Stimulated activated naive B cell treated with anti-CD40 and anti-IgM and Interleukin-4, amounts not matched to agents 10 μg/mL and 1 μg/mL and 100 μg/mL, for 72 hours (primary cell): ENCODE results near the gene TIE1.

Experiments
- ATAC-seq, 2 donors: fragments of 150-1000 bp; cut with Tn5 transposase; replicated peaks; 2 replicates each; pipeline ENCODE4 v1.10.0; 2021; ENCODE audit warnings: moderate library complexity in 1 of 2
- DNase-seq: peaks from one replicate; pipeline ENCODE4 v3.0.0; 2021
- H3K27ac Mint-ChIP-seq: one replicate; pipeline ENCODE4 v1.8.0; 2022; ENCODE audit warnings: mild to moderate bottlenecking, mixed read lengths
- H3K27me3 Mint-ChIP-seq, 2 donors: one replicate each; pipeline ENCODE4 v1.8.0; 2022; ENCODE audit warnings: mixed read lengths in 2 of 2
- H3K36me3 Mint-ChIP-seq, 2 donors: one replicate each; pipeline ENCODE4 v1.8.0; 2022; ENCODE audit warnings: mixed read lengths in 2 of 2, mild to moderate bottlenecking in 1 of 2
- H3K4me1 Mint-ChIP-seq, 2 donors: one replicate each; pipeline ENCODE4 v1.8.0; 2022; ENCODE audit warnings: mixed read lengths in 2 of 2, mild to moderate bottlenecking in 1 of 2
- H3K4me3 Mint-ChIP-seq, 2 donors: one replicate each; pipeline ENCODE4 v1.8.0; 2022; ENCODE audit warnings: mild to moderate bottlenecking in 2 of 2, mixed read lengths in 2 of 2, moderate library complexity in 1 of 2
- H3K9me3 Mint-ChIP-seq, 2 donors: one replicate each; pipeline ENCODE4 v1.8.0; 2022; ENCODE audit warnings: mixed read lengths in 2 of 2, mild to moderate bottlenecking in 1 of 2

TIE1 gene

DNA sequence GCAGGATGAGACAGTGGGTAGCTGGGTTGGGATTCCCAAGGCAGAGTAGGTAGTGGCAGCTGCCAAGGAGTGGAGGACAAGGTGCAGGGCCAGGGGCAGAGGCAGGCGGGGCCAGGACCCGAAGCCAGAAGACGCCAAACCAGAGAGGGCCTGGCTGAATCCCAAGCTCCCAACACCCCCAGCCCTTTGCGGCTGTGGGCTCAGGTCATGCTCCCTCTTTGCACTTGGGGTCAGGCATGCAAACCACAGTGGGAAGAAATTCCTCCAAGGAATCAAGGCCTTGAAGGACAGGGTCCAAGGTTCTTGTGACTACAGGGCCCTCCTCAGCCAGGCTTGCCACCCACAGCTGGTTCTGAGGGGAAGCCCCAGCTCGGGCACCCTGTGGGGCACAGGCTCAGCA, 21.6 kb upstream of the TIE1 start:
- Mint-ChIP-seq H3K27me3 (peaks cover 4 to 16% of the 10 kb centered on the region in 2 donors), H3K4me1 (peaks cover 6 to 9% of the 10 kb centered on the region in 2 donors), H3K9me3 (peaks cover 0 to 4% of the 10 kb centered on the region in 2 donors), H3K27ac (no peak overlapping the region), H3K4me3 (no peak overlapping the region), H3K36me3 (no peaks in the 10 kb centered on the region)
- no peak for ATAC-seq
- DNase-seq, result no peak

DNA sequence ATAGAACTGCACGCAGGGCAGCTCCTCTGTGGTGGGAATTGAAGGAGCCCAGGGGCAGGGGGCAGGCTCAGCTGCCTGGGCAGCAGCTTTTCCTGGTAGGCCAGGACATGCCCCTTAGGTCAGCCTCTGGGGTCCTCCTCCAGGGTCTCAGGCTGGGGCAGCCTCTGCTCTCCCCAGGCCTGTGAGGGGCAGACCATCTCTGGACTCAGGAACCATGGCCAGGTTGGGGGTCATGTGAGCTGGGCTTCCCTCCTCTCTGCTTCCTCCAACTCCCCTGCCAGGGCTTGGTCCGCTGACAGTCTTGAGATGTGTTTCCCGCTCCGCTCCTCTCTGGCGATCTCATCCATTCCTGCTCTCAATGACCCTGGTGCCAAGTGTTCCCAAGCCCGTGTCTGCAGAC, 21.1 kb upstream of the TIE1 start:
- H3K4me1 Mint-ChIP-seq, result peaks cover 2 to 4% of the 10 kb centered on the region in 2 donors
- no peak for DNase-seq
- no peak overlapping the region for H3K4me3 Mint-ChIP-seq
- ATAC-seq, result no peak
- no peak overlapping the region for H3K27ac Mint-ChIP-seq
- H3K27me3 Mint-ChIP-seq, result peaks cover 4 to 16% of the 10 kb centered on the region in 2 donors
- H3K36me3 Mint-ChIP-seq, result no peaks in the 10 kb centered on the region
- H3K9me3 Mint-ChIP-seq, result peaks cover 0 to 4% of the 10 kb centered on the region in 2 donors

DNA sequence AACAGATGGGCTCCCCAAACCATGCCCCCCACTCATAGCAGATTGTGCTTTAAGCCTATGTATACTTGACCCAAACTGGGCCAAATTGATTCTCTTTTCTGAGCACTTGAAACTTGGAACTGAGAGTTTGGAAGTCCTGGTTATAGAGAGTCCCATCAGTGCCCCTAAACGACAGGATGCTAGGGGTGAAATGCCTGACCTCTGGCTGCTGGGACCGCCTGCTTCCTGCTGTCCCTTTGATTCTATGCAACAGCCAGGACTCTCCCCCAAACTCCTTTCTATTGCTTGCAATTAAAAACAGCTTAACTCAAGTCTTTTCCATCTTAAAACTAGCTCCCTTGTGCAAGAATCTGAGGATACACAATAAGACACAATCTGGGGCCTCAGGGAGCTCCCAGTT, 20.1 kb upstream of the TIE1 start:
- Mint-ChIP-seq H3K9me3 (no peaks in the 10 kb centered on the region), H3K27me3 (peaks cover 4 to 16% of the 10 kb centered on the region in 2 donors), H3K4me1 (peaks cover 0 to 2% of the 10 kb centered on the region in 2 donors), H3K27ac (no peak overlapping the region), H3K36me3 (no peaks in the 10 kb centered on the region), H3K4me3 (no peak overlapping the region)
- ATAC-seq (no peak), DNase-seq (no peak)

DNA sequence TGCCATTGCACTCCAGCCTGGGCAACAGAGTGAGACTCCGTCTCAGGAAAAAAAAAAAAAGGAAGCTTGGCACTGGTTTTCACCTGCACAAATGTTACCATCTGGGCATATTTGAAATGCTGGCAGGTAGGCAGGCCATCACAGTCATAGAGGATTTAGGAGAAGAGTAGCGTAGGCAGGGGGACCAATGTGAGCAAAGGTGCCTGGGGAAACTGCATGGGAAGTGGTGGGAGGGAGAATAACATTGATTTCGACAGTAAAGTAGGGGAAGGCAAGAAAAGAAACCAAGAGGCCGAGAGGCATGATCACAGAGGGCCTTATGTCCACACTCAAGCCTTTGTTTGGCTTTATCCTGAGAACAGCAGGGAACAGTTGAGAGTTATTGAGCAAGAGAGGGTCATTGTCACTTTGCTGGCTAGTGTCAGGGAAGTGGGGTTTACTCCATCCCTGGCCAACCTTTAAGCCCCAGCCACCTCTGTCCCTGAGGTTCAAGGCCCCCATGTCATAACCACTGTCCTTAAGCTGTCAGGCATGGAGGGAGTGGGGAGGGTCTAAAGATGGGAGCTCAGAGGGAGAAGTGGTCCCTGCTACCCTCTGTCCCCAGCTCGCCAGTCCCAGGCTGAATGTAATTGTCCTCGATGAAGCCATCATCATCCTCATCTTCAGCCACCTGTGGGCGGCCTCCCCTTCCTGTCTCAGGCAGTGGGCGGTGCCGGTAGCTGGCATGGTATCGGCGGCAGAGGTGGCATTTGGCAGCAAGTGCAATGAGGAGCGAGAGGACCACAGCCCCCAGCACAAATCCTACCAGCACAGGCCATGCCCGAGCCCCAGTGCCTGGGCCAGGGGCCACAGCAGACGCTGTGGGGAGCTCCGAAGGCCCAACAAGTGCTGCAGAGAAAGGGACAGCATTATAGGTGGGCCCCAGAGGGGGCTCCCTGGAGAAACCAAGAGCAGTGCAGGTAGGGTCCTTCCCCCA, 18.3 kb upstream of the TIE1 start:
- Mint-ChIP-seq H3K9me3 (no peaks in the 10 kb centered on the region), H3K36me3 (no peaks in the 10 kb centered on the region), H3K27me3 (peaks cover 11 to 24% of the 10 kb centered on the region in 2 donors), H3K4me3 (no peak overlapping the region), H3K4me1 (peaks cover 0 to 2% of the 10 kb centered on the region in 2 donors), H3K27ac (no peak overlapping the region)
- no peak for DNase-seq
- ATAC-seq, result no peak

DNA sequence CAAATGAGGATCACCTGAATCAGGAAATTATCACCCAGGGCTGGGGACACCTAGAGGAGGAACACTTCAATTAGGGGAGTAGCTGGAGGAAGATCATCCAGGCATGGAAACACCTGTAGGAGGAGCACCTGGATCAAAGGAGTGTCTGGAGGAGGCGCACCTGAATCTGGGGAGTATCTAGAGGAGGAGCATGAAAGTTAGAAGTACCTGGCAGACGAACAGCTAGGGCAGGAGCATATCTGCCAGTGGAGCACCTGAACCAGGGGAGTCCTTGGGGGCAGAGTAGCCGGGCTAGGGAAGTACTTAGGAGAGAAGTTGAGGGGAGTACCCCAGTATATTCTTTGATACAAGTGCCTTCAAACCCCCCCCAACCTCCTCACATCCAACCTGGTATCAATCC, 16.7 kb upstream of the TIE1 start:
- Mint-ChIP-seq H3K4me3 (no peak overlapping the region), H3K27me3 (peaks cover 15 to 26% of the 10 kb centered on the region in 2 donors), H3K36me3 (no peaks in the 10 kb centered on the region), H3K9me3 (no peaks in the 10 kb centered on the region), H3K4me1 (peaks cover 0 to 2% of the 10 kb centered on the region in 2 donors), H3K27ac (peak overlapping the region; percentile 26)
- no peak for ATAC-seq
- no peak for DNase-seq

DNA sequence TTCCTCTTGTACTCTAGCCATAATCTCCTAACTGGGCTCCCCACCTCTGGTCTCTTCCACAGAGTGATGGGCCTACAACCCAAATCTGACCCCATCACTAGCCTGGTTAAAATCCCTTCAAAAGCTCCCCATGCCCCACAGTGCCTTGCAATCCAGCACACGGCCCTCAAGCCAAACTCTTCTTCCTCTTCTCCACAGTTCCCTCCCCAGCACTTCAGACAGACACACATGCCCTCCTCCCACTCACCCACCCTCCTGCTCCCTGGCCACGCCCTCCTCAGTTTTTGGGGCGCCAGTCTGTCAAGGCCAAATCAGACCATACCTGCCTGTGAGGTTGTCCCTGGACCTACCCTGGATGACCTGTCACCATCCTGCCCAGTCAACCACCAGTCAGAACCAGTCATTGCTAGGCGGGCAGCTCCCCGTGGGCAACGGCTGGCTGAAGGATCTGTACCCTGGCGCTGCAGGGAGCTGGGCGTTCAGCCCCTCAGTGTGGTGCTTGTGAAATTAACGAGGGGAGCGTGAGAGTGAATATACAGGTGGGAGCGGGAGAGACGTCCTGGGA, 16.2 kb upstream of the TIE1 start:
- Mint-ChIP-seq H3K4me1 (peaks cover 0 to 2% of the 10 kb centered on the region in 2 donors), H3K27me3 (peaks cover 15 to 26% of the 10 kb centered on the region in 2 donors), H3K4me3 (no peak overlapping the region), H3K27ac (no peak overlapping the region), H3K36me3 (no peaks in the 10 kb centered on the region), H3K9me3 (no peaks in the 10 kb centered on the region)
- DNase-seq, result no peak
- ATAC-seq, result no peak

DNA sequence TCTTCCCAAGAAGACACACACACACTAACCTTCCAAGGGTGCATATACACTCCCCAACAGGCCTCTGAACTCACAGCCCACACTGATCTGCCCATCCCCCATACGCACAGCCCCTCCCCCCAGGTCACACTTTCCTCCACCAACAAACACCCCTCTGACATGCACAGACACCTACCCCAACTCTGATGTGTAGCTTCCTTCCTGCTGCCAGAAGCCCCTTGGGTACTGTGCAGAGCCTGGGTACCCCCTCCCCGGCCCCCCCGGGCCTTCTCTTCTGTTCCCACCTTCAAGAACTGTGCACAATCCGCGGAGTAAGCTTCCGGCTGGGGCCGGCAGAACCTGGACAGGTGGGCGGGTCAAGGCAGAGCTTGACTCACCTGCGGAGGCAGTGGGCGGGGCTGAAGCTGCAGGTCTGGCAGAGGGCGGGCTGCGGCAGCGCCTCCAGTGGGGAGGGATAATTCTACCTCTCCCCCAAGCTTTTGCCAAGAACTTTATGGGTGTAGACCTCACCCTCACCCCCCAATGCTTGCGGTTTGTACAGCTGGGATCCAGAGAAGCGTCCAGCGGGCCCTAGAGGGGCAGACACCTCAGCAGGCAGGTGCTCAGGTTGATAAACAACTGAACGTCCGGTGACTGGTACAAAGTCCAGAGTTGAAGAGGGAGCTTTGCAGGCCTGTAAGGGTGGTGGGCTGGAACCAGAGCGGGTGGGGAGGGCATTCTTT, 15.4 kb upstream of the TIE1 start, which contains the start of gene C1orf210:
C1orf210 (minus strand) TSS at position 313 of the 722 bp plus-strand sequence. CDS start 2,311 bp downstream, outside the sequence.
- Mint-ChIP-seq H3K36me3 (no peaks in the 10 kb centered on the region), H3K4me1 (peaks cover 0 to 2% of the 10 kb centered on the region in 2 donors), H3K27me3 (peaks cover 15 to 18% of the 10 kb centered on the region in 2 donors), H3K27ac (no peak within 1 kb of the TSS), H3K9me3 (no peaks in the 10 kb centered on the region), H3K4me3 (no peak within 1 kb of the TSS)
- ATAC-seq (no peak), DNase-seq (no peak)

DNA sequence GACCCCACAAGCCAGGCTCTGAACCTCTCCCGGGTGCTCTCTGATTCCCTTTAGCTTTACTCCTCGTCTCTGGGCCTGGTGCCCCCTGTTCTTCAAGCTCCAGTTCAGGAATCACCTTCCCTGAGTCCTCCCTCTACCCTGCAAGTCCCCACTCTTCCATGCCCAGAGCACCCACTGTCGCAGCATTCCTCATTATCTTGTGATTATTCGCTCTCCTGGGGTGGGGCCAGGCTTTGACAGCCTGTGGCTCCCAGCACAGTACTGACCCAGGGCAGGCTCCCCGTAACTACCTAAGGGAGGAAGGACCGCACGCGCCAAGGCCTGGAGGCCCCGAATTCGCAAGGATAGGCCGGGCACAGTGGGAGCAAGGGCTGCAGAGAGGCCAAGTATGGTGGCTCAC, 14.7 kb upstream of the TIE1 start:
- H3K27ac Mint-ChIP-seq, result no peak overlapping the region
- no peak for ATAC-seq

DNA sequence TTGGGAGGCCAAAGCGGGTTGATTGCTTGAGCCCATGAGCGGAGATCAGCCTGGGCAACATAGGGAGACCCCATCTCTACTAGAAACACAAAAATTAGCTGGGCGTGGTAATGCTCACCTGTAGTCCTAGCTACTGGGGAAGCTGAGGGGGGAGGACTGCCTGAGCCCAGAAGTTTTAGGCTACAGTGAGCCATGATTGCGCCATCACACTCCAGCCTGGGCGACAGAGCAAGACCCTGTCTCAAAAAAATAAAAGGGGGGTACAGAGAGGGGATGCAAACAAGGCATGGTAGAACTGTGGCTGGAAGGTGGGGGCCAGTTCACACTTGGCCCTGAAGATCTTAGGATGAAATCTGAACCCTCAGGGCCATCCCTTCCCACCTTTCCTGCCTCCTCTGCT, 14.2 kb upstream of the TIE1 start:
- no peaks in the 10 kb centered on the region for H3K36me3 Mint-ChIP-seq
- no peak overlapping the region for H3K27ac Mint-ChIP-seq
- no peak overlapping the region for H3K4me3 Mint-ChIP-seq
- peaks cover 0 to 2% of the 10 kb centered on the region in 2 donors for H3K4me1 Mint-ChIP-seq
- H3K9me3 Mint-ChIP-seq, result no peaks in the 10 kb centered on the region
- H3K27me3 Mint-ChIP-seq, result peaks cover 15 to 16% of the 10 kb centered on the region in 2 donors
- DNase-seq (no peak), ATAC-seq (no peak)

More for the DNA sequence above, 14.7 kb upstream of the TIE1 start:
- no peaks in the 10 kb centered on the region for H3K9me3 Mint-ChIP-seq
- no peak for DNase-seq
- no peak overlapping the region for H3K4me3 Mint-ChIP-seq
- H3K4me1 Mint-ChIP-seq, result peaks cover 0 to 2% of the 10 kb centered on the region in 2 donors
- H3K27me3 Mint-ChIP-seq, result peaks cover 15 to 16% of the 10 kb centered on the region in 2 donors
- H3K36me3 Mint-ChIP-seq, result no peaks in the 10 kb centered on the region

DNA sequence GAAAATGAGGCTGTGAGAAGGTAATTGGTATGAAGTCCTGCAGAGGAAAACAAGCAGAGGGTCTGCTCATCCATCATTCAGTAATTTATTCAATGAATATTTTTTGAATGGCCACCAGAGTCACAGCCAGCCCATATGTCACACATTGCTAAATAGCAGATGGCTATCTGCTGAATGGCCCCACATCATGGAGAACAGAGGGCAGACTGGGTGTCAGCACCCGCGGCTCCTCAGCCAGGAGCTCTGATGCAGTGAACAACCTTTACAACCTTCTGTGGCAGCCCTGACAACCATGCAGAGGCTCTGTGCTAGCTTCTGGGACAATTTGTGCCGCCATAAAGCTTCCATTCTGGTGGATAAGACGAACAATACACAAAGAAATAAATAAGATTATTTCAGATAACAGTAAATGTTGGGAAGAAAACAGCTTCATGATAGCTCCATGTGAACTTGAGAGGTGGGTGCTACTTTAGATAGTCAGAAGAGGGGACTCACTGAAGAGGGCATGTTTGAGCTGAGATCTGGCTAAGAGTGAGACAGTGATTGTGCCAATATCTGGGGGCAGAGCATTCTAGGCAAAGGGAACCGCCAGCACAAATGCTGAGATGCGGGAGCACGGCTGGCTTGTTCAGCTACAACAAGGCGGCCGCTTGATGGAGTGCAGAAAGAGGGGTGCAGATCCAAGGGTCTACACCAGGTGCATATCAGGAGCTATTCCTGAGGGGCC, 12.6 kb upstream of the TIE1 start:
- ATAC-seq (no peak), DNase-seq (no peak)
- Mint-ChIP-seq H3K4me3 (no peak overlapping the region), H3K9me3 (no peaks in the 10 kb centered on the region), H3K36me3 (no peaks in the 10 kb centered on the region), H3K4me1 (peaks cover 5 to 6% of the 10 kb centered on the region in 2 donors), H3K27me3 (peaks cover 15 to 16% of the 10 kb centered on the region in 2 donors), H3K27ac (no peak overlapping the region)

DNA sequence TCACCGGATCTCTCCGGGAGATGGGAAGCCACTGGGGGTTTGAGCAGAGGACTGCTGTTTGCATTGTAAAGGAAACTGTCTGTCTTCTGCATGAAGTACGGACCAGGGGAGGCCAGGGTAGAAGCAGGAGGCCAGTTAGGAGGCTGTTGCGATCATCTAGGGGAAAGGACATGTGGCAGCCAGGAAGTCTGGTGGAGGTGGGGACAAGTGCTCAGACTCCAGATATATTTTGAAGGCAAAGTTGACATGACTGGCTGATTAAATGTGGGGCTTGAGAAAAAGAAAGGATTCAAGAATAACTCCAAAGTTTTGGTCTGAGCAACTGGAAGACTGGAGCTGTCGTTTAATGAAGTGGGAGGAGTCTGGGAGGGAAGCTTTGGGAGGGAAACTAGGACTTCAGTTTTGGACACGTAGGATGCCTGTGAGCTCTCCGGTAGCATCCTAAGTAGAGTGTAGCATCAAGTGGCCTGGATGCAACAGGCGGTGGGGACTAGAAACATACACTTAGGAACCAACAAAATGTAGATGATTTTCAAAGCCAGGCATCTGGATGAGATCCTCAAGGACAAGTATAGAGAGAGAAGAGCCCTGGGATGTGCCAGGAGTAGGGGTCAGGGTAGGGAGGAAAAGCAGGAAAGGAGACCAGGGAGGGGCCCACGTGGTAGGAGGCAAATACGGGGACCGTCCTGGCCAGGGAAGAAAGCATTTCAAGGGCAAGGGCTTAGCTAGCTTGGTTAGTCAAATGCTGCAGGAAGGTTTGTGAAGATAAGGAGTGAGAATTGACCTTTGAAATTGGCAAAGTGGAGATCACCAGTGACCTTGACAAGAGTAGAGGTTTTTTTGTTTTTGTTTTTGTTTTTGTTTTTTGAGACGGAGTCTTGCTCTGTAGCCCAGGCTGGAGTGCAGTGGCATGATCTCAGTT, 11.7 kb upstream of the TIE1 start:
- ATAC-seq (no peak), DNase-seq (no peak)
- no peaks in the 10 kb centered on the region for H3K36me3 Mint-ChIP-seq
- no peak overlapping the region for H3K27ac Mint-ChIP-seq
- peaks cover 6 to 10% of the 10 kb centered on the region in 2 donors for H3K4me1 Mint-ChIP-seq
- peaks cover 15 to 16% of the 10 kb centered on the region in 2 donors for H3K27me3 Mint-ChIP-seq
- no peak overlapping the region for H3K4me3 Mint-ChIP-seq
- H3K9me3 Mint-ChIP-seq, result no peaks in the 10 kb centered on the region

DNA sequence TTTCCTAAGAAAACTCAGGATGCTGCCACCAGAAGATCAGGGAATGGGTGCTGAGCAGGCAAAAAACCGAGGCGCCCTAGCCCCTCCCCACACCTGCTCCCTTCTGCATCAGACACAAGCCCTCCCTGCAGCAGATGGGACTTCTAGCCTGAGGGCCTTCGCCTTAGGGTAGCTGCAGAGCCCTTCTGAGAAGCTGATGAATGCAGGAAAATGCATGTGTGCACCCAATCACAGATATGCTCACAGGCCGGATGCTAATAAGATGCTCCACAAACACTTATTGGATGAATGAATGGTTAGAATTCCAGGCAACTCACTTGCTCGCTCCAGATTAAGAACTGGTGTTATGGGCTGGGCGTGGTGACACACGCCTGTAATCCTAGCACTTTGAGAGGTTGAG, 8.6 kb upstream of the TIE1 start:
- no peak for ATAC-seq
- H3K9me3 Mint-ChIP-seq, result no peaks in the 10 kb centered on the region
- no peak overlapping the region for H3K27ac Mint-ChIP-seq
- H3K27me3 Mint-ChIP-seq, result peaks cover 5 to 7% of the 10 kb centered on the region in 2 donors
- DNase-seq, result no peak
- no peaks in the 10 kb centered on the region for H3K36me3 Mint-ChIP-seq
- H3K4me3 Mint-ChIP-seq, result no peak overlapping the region
- H3K4me1 Mint-ChIP-seq, result peaks cover 6 to 18% of the 10 kb centered on the region in 2 donors

DNA sequence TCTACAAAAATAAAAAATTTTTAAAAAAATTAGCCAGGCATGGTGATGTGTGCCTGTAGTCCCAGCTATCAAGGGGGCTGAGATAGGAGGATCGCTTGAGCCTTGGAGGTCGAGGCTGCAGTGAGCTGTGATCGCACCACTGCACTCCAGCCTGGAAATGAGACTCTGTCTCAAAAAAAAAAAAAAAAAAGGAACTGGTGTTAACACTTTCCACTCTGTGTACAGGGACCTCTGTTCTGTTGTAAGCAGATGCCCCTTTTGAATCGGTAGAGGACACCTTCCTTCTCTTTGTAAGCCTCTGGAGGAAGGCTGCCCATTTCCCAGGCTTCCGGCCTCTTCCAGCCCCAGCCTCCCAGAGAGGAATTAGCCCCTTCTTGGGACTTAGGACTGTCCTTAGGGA, 8.1 kb upstream of the TIE1 start:
- Mint-ChIP-seq H3K27ac (no peak overlapping the region), H3K4me1 (peaks cover 6 to 18% of the 10 kb centered on the region in 2 donors), H3K27me3 (peaks cover under 1 to 5% of the 10 kb centered on the region in 2 donors), H3K9me3 (no peaks in the 10 kb centered on the region), H3K4me3 (no peak overlapping the region), H3K36me3 (no peaks in the 10 kb centered on the region)
- DNase-seq (no peak), ATAC-seq (peak; percentile 56 to 58)
